HL-60 (cell line): Measurements from ENCODE around the gene PEX6.

Experiments used
- CTCF ChIP-seq: IDR thresholded peaks from one replicate; pipeline ENCODE4 v1.5.1; 2011; ENCODE audit warnings: low read length, control low read depth, inconsistent platforms; ENCODE audit not compliant: insufficient read depth
- POLR2AphosphoS5 ChIP-seq: IDR thresholded peaks from 2 replicates; pipeline ENCODE4 v1.6.1; 2012; ENCODE audit warnings: low read depth
- REST ChIP-seq: IDR thresholded peaks from 2 replicates; pipeline ENCODE4 v1.6.1; 2012; ENCODE audit warnings: low read depth; ENCODE audit not compliant: insufficient replicate concordance

GRCh38 chr6:42916288-42916687 lies 62.7 kb downstream of the PEX6 start:
- TF ChIP-seq CTCF (no peak), POLR2AphosphoS5 (no peak), REST (no peak)
